ENCODE results near the gene TK2. TPM values are rescaled to one million over a fixed set of nuclear protein-coding genes. Genes with fewer than 3 reads are reported as not detected.

Gene TK2
- total and polyA plus RNA-seq, 7 donors: 4.0 to 14.7 (median 10.0) TPM

- 70 to 80% (median 76%) methylated on average over 8 of the region's 8 CpGs for WGBS, 3 donors
- ATAC-seq (peak in 2 of 4 donors; percentile 12 to 17), DNase-seq (no peak)
- no peak overlapping the region for H3K4me3 ChIP-seq
- no peaks in the 10 kb centered on the region for H3K27me3 ChIP-seq (ENCODE audit: insufficient read depth in 3 of 3, low read length in 2 of 3)
- H3K4me1 ChIP-seq: no peaks in the 10 kb centered on the region
- intact Hi-C loops (cut with DNase I): no loop called here
- no peaks in the 10 kb centered on the region for H3K36me3 ChIP-seq (ENCODE audit: insufficient read depth in 1 of 2, low read depth in 1 of 2)
- TF ChIP-seq, protein P1, sequence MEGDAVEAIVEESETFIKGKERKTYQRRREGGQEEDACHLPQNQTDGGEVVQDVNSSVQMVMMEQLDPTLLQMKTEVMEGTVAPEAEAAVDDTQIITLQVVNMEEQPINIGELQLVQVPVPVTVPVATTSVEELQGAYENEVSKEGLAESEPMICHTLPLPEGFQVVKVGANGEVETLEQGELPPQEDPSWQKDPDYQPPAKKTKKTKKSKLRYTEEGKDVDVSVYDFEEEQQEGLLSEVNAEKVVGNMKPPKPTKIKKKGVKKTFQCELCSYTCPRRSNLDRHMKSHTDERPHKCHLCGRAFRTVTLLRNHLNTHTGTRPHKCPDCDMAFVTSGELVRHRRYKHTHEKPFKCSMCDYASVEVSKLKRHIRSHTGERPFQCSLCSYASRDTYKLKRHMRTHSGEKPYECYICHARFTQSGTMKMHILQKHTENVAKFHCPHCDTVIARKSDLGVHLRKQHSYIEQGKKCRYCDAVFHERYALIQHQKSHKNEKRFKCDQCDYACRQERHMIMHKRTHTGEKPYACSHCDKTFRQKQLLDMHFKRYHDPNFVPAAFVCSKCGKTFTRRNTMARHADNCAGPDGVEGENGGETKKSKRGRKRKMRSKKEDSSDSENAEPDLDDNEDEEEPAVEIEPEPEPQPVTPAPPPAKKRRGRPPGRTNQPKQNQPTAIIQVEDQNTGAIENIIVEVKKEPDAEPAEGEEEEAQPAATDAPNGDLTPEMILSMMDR (IDR thresholded peaks at IDR 0.05): no peak
- no peak overlapping the region for H3K27ac ChIP-seq
- no peaks in the 10 kb centered on the region for H3K9me3 ChIP-seq
These were observed 58.9 kb downstream of the TK2 start for GRCh38 chr16:66490774-66491715.

DNA sequence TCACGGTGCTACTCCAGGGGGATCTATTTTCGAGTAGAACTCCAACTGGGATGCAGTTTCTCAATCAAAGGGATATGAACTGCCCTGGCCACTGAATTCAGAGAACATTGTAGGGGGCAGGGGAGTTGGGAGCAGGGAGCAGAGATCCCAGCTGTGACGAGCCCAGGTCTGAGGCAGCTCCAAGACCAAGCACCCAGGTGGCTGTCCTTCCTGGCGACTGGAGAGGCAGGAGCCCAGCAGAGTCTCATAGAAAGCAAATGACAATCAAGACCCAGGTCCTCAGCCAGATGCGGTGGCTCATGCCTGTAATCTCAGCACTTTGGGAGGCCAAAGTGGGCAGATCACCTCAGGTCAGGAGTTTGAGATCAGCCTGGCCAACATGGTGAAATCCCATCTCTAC is 60.1 kb downstream of the TK2 start:
- ATAC-seq (no peak), DNase-seq (no peak)
- Histone ChIP-seq H3K36me3 (ENCODE audit: insufficient read depth in 1 of 2, low read depth in 1 of 2) (no peaks in the 10 kb centered on the region), H3K27ac (no peak overlapping the region), H3K27me3 (ENCODE audit: insufficient read depth in 3 of 3, low read length in 2 of 3) (no peaks in the 10 kb centered on the region), H3K9me3 (no peaks in the 10 kb centered on the region), H3K4me3 (no peak overlapping the region), H3K4me1 (no peaks in the 10 kb centered on the region)
- TF ChIP-seq, protein P1 (IDR thresholded peaks at IDR 0.05): no peak
- WGBS, 3 donors: 88 to 94% (median 91%) methylated on average over 5 of the region's 5 CpGs
- intact Hi-C loops (cut with DNase I): loop anchor here in 1 of 2 donors (10.0 kb wide), 1 partner anchor 115 kb away; the partner anchor contains the start of gene CMTM3

DNA sequence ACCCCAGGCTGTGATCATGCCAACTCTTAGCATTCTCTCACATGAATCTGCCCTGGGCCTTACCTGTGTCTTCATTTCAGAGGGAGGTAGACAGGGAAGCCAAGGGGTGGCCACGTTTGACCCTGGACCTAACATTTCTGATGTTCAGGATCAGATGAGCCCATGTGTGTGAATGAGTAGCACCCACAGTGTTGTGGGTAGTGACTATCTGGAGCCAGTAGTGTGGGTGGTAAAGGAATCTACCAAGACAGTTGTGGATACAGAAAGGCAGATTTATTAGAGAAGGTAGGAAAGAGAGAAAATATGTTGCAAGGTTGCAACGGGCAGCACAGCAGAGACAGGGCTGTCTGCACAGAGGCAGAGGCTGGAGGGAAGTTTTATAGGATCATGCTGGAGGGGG is 60.5 kb downstream of the TK2 start:
- no peak for DNase-seq

DNA sequence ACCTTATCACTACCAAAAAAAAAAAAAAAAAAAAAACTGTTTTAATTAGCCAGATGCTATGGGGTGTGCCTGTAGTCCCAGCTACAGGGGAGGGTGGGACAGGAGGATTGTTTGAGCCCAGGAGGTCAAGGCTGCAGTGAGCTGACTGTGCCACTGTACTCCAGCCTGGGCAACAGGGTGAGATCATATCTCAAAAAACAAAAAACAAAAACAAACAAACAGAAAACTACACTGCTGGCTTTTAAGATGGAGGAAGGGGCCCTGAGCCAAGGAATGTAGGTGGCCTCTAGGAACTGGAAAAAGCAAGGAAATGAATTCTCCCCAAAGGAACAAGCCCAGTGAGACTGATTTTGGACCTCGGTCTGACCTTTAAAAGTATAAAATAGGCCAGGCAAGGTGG is 61.4 kb downstream of the TK2 start:
- WGBS, 3 donors: 83 to 100% (median 86%) methylated on average over 1 of the region's 1 CpG
- no peak for DNase-seq
- intact Hi-C loops (cut with DNase I): loop anchor here in 1 of 2 donors (10.0 kb wide), 1 partner anchor 116 kb away; the partner anchor contains the start of gene CMTM3

More for the DNA sequence above, 60.5 kb downstream of the TK2 start:
- Histone ChIP-seq H3K4me1 (no peaks in the 10 kb centered on the region), H3K9me3 (no peaks in the 10 kb centered on the region), H3K36me3 (ENCODE audit: insufficient read depth in 1 of 2, low read depth in 1 of 2) (no peaks in the 10 kb centered on the region), H3K27me3 (ENCODE audit: insufficient read depth in 3 of 3, low read length in 2 of 3) (no peaks in the 10 kb centered on the region), H3K4me3 (no peak overlapping the region), H3K27ac (no peak overlapping the region)
- TF ChIP-seq, protein P1 (IDR thresholded peaks at IDR 0.05): no peak
- 71 to 80% (median 72%) methylated on average over 2 of the region's 2 CpGs for WGBS, 3 donors
- intact Hi-C loops (cut with DNase I): loop anchor here in 1 of 2 donors (10.0 kb wide), 1 partner anchor 115 kb away; the partner anchor contains the start of gene CMTM3
- no peak for ATAC-seq

More for the DNA sequence above, 61.4 kb downstream of the TK2 start:
- Histone ChIP-seq H3K4me3 (no peak overlapping the region), H3K36me3 (ENCODE audit: insufficient read depth in 1 of 2, low read depth in 1 of 2) (no peaks in the 10 kb centered on the region), H3K27me3 (ENCODE audit: insufficient read depth in 3 of 3, low read length in 2 of 3) (no peaks in the 10 kb centered on the region), H3K4me1 (no peaks in the 10 kb centered on the region), H3K27ac (no peak overlapping the region), H3K9me3 (no peaks in the 10 kb centered on the region)
- no peak for ATAC-seq
- TF ChIP-seq, protein P1 (IDR thresholded peaks at IDR 0.05): no peak
